GM12875 (cell line): Measurements from ENCODE around the gene VASP.

Experiments used
- H3K4me3 ChIP-seq: one replicate; pipeline ENCODE4 v1.5.1; 2011; ENCODE audit warnings: low read depth, low read length, control low read depth
- CTCF ChIP-seq: IDR thresholded peaks from 2 replicates; pipeline ENCODE4 v1.5.1; 2011; ENCODE audit warnings: low read depth, mild to moderate bottlenecking, control low read depth, inconsistent platforms, low read length, moderate library complexity, borderline replicate concordance; ENCODE audit not compliant: insufficient read depth

VASP gene

GRCh38 chr19:45558399-45558878, 51.2 kb downstream of the VASP start:
- peak; percentile 74 for TF ChIP-seq CTCF
- H3K4me3 ChIP-seq, result no peak overlapping the region

GRCh38 chr19:45560038-45560437, 52.8 kb downstream of the VASP start:
- no peak overlapping the region for H3K4me3 ChIP-seq
- no peak for TF ChIP-seq CTCF

GRCh38 chr19:45560686-45561085, 53.4 kb downstream of the VASP start:
- no peak overlapping the region for H3K4me3 ChIP-seq
- TF ChIP-seq CTCF, result no peak

GRCh38 chr19:45564131-45564780, 57.0 kb downstream of the VASP start:
- TF ChIP-seq CTCF, result no peak

GRCh38 chr19:45567609-45568008, 60.3 kb downstream of the VASP start:
- H3K4me3 ChIP-seq, result no peak overlapping the region
- no peak for TF ChIP-seq CTCF

More at GRCh38 chr19:45564131-45564780, 57.0 kb downstream of the VASP start:
- no peak overlapping the region for H3K4me3 ChIP-seq

- no peak overlapping the region for H3K4me3 ChIP-seq
- no peak for TF ChIP-seq CTCF
Observed at GRCh38 chr19:45568732-45569131, 61.5 kb downstream of the VASP start.
